Measurements from ENCODE around the gene GAA.

DNA sequence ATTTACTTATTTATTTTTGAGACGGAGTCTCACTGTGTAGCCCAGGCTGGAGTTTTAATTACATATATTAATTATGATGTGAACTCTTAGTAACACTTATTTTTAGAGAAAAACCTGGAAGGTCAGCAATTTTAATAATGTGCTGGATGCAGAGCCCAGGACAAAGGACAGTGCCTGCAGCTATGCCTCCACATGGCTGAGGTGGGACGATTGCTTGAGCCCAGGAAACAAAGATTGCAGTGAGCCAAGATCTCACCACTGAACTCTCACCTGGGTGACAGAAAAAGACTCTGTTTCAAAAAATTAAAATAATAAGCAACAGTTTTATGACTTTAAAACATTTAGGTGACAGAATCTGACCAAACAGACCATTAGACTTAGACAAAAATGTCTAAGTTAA lies 57.5 kb downstream of the GAA start:
- TF ChIP-seq GATA2 (IDR thresholded peaks at IDR 0.05; ENCODE audit: low read depth, low read length) (no peak), GATA3 (IDR thresholded peaks at IDR 0.05; ENCODE audit: low read depth, low read length) (no peak)

Measured in SH-SY5Y (cell line).